Esophagus squamous epithelium (tissue), 5 donors: ENCODE results near the gene ABHD11. TPM values are rescaled to one million over a fixed set of nuclear protein-coding genes. Genes with fewer than 3 reads are reported as not detected.
"Not testable (repeated sequence)": the region's sequence is repeated elsewhere in the genome, so short reads cannot be mapped to it uniquely, and the experiment has no call there.

Experiments used
- DNase-seq: peaks from one replicate; lab custom pipeline; 2025; lab: John Stamatoyannopoulos, UW
- H3K27ac ChIP-seq, 4 donors: fragments of 200-600 bp; sonication (generic); one replicate each; pipeline ENCODE4 v1.5.1; 2016 to 2019; ENCODE audit warnings: mild to moderate bottlenecking in 1 of 4
- H3K27me3 ChIP-seq, 4 donors: fragments of 200-600 bp; sonication (generic); 1 replicate in 3 of 4; 2 replicates in 1 of 4; pipeline versions ENCODE4 v1.5.1 to v1.6.0; 2017 to 2021; ENCODE audit warnings: antibody characterized with exemption in 1 of 4
- H3K36me3 ChIP-seq, 3 donors: fragments of 200-600 bp; sonication (generic); one replicate each; pipeline ENCODE4 v1.5.1; 2016 to 2019
- H3K4me1 ChIP-seq, 3 donors: fragments of 200-600 bp; sonication (generic); one replicate each; pipeline ENCODE4 v1.5.1; 2017 to 2019
- H3K4me3 ChIP-seq, 4 donors: fragments of 200-600 bp; sonication (generic); 1 replicate in 3 of 4; 2 replicates in 1 of 4; pipeline ENCODE4 v1.5.1; 2016 to 2019; ENCODE audit warnings: mild to moderate bottlenecking in 2 of 4, moderate library complexity in 1 of 4
- H3K9me3 ChIP-seq, 3 donors: fragments of 200-600 bp; sonication (generic); one replicate each; pipeline ENCODE4 v1.5.1; 2016 to 2019
- CTCF ChIP-seq, 6 experiments: fragments of 450-650 bp in 4 of 6; fragments of 200-600 bp in 2 of 6; sonication (generic) in 2 of 6; IDR thresholded peaks; one replicate each; pipeline ENCODE4 v1.5.1; 2016 to 2019; ENCODE audit warnings: antibody characterized with exemption in 6 of 6, mild to moderate bottlenecking in 4 of 6, moderate library complexity in 4 of 6
- POLR2A ChIP-seq, 4 donors: fragments of 450-650 bp; IDR thresholded peaks; one replicate each; pipeline ENCODE4 v1.6.1; 2017; ENCODE audit warnings: antibody characterized with exemption in 4 of 4, mild to moderate bottlenecking in 4 of 4, moderate library complexity in 3 of 4
- WGBS, 2 donors: methylation state at CpG; one replicate each; pipeline ENCODE4 v1.1.5; 2018; 5-methylcytosine and 5-hydroxymethylcytosine counted together
- intact Hi-C: fragments of 100-400 bp; cut with DNase I; formaldehyde crosslinking; loops from one replicate; pipeline ENCODE4 v1.15.0; 2022
- total RNA-seq, 4 donors: library from RNA; depleted of rRNA; stranded (reverse); fragments of >200 nt; gene quantifications; one replicate each; pipeline ENCODE4 v1.1.0, GENCODE V29; 2016
- donor health status: DM: yes; HTN: yes; CAD: no.

The ABHD11 gene
- total RNA-seq = 10 to 100 TPM in 3 of 4 donors, 1 to 10 TPM in 1; 8.3 to 22.6 (median 19.3) TPM

GRCh38 chr7:73738612-73739386 is at the start of gene ABHD11:
Gene ABHD11, minus strand, starts transcription at chr7:73738802. Its CDS starts 32 bp downstream, at chr7:73738770.
- whole genome bisulfite sequencing, 2 donors = 0 to 2% methylated on average over 8 to 9 of the region's 84 CpGs
- Histone ChIP-seq H3K9me3 (no peaks in the 10 kb centered on the region), H3K27me3 (no peaks in the 10 kb centered on the region), H3K4me1 (peaks cover 16 to 70% (median 28%) of the 10 kb centered on the region in 3 donors), H3K27ac (peak within 1 kb of the TSS; percentile 92 to 94 (median 94)), H3K4me3 (peak within 1 kb of the TSS; percentile 72 to 86 (median 79)), H3K36me3 (peaks cover 0 to 23% (median 7%) of the 10 kb centered on the region in 3 donors)
- TF ChIP-seq CTCF (IDR thresholded peaks at IDR 0.05) (peak in 1 of 6 experiments; percentile 9), POLR2A (IDR thresholded peaks at IDR 0.05) (peak in 2 of 4 donors; percentile 26 to 91)
- DNase-seq = peak; percentile 91
- intact Hi-C loops = loop anchor here (10.0 kb wide), 1 partner anchor 116 kb away; no protein-coding TSS in a partner anchor

GRCh38 chr7:73787786-73788048 is 49.1 kb upstream of the ABHD11 start:
- H3K36me3 ChIP-seq, H3K4me1 ChIP-seq, H3K9me3 ChIP-seq, intact Hi-C loops, H3K4me3 ChIP-seq, H3K27me3 ChIP-seq, H3K27ac ChIP-seq, DNase-seq: not testable (repeated sequence)
- WGBS, 2 donors = 71 to 80% methylated on average over 1 of the region's 1 CpG

GRCh38 chr7:73786588-73786987 is 48.0 kb upstream of the ABHD11 start:
- Histone ChIP-seq H3K36me3 (no peaks in the 10 kb centered on the region), H3K4me1 (no peaks in the 10 kb centered on the region), H3K4me3 (no peak overlapping the region), H3K9me3 (no peaks in the 10 kb centered on the region), H3K27ac (no peak overlapping the region), H3K27me3 (no peaks in the 10 kb centered on the region)
- no peak for TF ChIP-seq CTCF (IDR thresholded peaks at IDR 0.05)
- TF ChIP-seq POLR2A (IDR thresholded peaks at IDR 0.05) = no peak
- DNase-seq = no peak
- WGBS, 2 donors = 82 to 94% methylated on average over 1 of the region's 1 CpG
- intact Hi-C loops = no loop called here

- no peaks in the 10 kb centered on the region for H3K4me1 ChIP-seq
- no peaks in the 10 kb centered on the region for H3K27me3 ChIP-seq
- TF ChIP-seq CTCF (IDR thresholded peaks at IDR 0.05) (no peak), POLR2A (IDR thresholded peaks at IDR 0.05) (no peak)
- intact Hi-C loops = no loop called here
- no peak for DNase-seq
- H3K27ac ChIP-seq = no peak overlapping the region
- H3K4me3 ChIP-seq = no peak overlapping the region
- H3K9me3 ChIP-seq = no peaks in the 10 kb centered on the region
- H3K36me3 ChIP-seq = no peaks in the 10 kb centered on the region
- 89 to 93% methylated on average over 1 of the region's 1 CpG for WGBS, 2 donors
Observed at GRCh38 chr7:73779517-73779916, 40.9 kb upstream of the ABHD11 start.

GRCh38 chr7:73778801-73779389 is 40.3 kb upstream of the ABHD11 start:
- Histone ChIP-seq H3K36me3 (no peaks in the 10 kb centered on the region), H3K27me3 (peaks cover 0 to 1% (median 0%) of the 10 kb centered on the region in 4 donors), H3K27ac (no peak overlapping the region), H3K9me3 (no peaks in the 10 kb centered on the region), H3K4me3 (no peak overlapping the region), H3K4me1 (no peaks in the 10 kb centered on the region)
- DNase-seq = no peak
- 79 to 84% methylated on average over 11 of the region's 11 CpGs for WGBS, 2 donors
- intact Hi-C loops = no loop called here
- TF ChIP-seq POLR2A (IDR thresholded peaks at IDR 0.05) (no peak), CTCF (IDR thresholded peaks at IDR 0.05) (no peak)
